H1 (cell line): ENCODE data around the gene AP1G2. TPM values are rescaled to one million over a fixed set of nuclear protein-coding genes. Genes with fewer than 3 reads are reported as not detected.

Source experiments
- POLR2A ChIP-seq, 2 experiments: IDR thresholded peaks; 1 replicate in 1 of 2; 2 replicates in 1 of 2; pipeline ENCODE4 v1.6.1; 2011; ENCODE audit warnings: low read depth in 2 of 2, low read length in 2 of 2, mild to moderate bottlenecking in 2 of 2; ENCODE audit errors: control extremely low read depth in 1 of 2
- polyA plus RNA-seq, 7 experiments: library from polyadenylated mRNA; depleted of rRNA in 3 of 7; stranded (reverse) in 5 of 7; unstranded in 2 of 7; fragments of >200 nt in 5 of 7; fragments of 200-250 nt in 2 of 7; gene quantifications; 1 replicate in 5 of 7; 2 replicates in 1 of 7; 4 replicates in 1 of 7; pipeline versions ENCODE4 v1.2.1 to v1.2.3, GENCODE V29; 2011 to 2013; ENCODE audit warnings: missing spikeins in 2 of 7, mixed read lengths in 2 of 7
- total RNA-seq: library from RNA; stranded (reverse); fragmentation: NEBNext Ultra II Directional; extraction: Animal tissue kit (Norgen Biotek cat#: 25700); gene quantifications from 2 replicates; pipeline ENCODE4 v1.2.1, GENCODE V29; 2021

Gene AP1G2
- total and polyA plus RNA-seq, 2 of the 8 experiments (the other 6 are each of a cell fraction or from before 2014, with no cell fraction given), result 70.9 to 134 TPM

DNA sequence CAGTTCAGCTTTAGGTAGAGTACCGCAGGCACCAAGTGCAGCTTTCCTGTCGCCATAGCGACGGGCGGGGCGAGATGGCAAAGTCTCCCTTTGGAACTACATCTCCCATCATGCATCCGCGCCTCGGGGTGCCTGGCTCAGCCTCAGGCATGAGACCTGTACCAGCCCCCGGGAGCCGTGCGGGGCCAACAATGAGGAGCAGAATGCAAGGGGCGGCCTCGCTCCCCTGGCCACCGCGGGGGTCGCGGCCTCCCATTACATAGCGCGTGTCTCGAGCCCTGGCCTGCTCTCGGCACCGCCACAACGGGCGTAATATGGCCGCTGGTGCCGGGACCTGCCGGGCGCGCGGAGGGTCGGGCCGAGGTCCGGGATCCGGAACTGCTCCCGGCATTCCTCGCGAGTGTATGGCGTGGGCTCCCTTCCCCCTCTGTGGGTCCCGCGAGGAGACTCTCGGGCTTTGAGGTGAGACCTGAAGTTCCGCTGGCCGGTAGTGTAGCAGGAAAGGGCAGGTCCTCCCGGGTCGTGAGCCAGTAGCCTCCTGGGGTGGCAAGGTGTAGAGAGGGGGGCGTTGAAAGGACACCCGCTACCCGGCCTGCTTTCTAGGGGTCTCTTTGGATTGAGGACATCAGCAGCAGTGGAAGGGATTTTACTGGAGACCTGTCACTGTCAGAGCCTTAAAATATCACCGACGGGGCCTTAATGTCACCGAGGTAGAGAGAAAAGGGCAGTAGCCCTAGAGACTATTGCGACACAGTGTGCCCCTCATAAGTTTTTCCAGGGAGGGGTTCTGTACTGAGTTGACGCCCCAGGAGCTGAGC, 11.5 kb downstream of the AP1G2 start, which contains the start of gene THTPA (continued):
- peak in 1 of 2 experiments; percentile 68; a peak in 2 of 3 replicates for TF ChIP-seq POLR2A (IDR thresholded peaks at IDR 0.05; ENCODE audit: control extremely low read depth in 1 of 2, low read depth in 2 of 2, low read length in 2 of 2)
